HepG2 (cell line): ENCODE results near the gene ERBB4. TPM values are rescaled to one million over a fixed set of nuclear protein-coding genes. Genes with fewer than 3 reads are reported as not detected.

ENCODE experiments used
- ATAC-seq: fragments of 200-7000 bp; cut with Tn5 transposase; 3 replicates; pipeline ENCODE4 v1.9.1; 2020; ENCODE audit warnings: mild to moderate bottlenecking, moderate library complexity
- BruUV-seq: library from RNA; stranded (reverse); fragments of 400-500 nt; replicated peaks from 2 replicates; lab custom pipeline; 2021; lab: Mats Ljungman, UMichigan
- CTCF ChIA-PET: fragments of 300-600 bp; formaldehyde crosslinking; extraction: SDS; loops from one replicate; lab custom pipeline; 2021; ENCODE audit warnings: low total read pairs, inconsistent platforms, low intra/inter-chr PET ratio; lab: Yijun Ruan, JAX
- POLR2A ChIA-PET: fragments of 350-600 bp; sonication (Branson Sonifier 250); formaldehyde crosslinking; loops from one replicate; lab custom pipeline; 2020; ENCODE audit warnings: antibody characterized with exemption, inconsistent platforms; lab: Yijun Ruan, JAX
- DNase-seq: peaks from one replicate; pipeline ENCODE4 v3.0.0-alpha.2; 2015; ENCODE audit warnings: low spot score
- FAIRE-seq: peaks from 3 replicates; lab custom pipeline; 2011; peaks lifted over from hg19 to GRCh38; lab: Jason Lieb, UNC
- H2AFZ ChIP-seq: one replicate; pipeline ENCODE4 v1.6.1; 2011; ENCODE audit warnings: low read length, inconsistent platforms
- H3K27ac ChIP-seq: fragments of 300-600 bp; 3 replicates; pipeline ENCODE4 v1.8.0; 2011; ENCODE audit warnings: mixed run types, mild to moderate bottlenecking, mixed read lengths, low read length, inconsistent platforms; ENCODE audit not compliant: insufficient read depth; ENCODE audit errors: extremely low read length
- H3K27me3 ChIP-seq, 2 experiments: fragments of 200-600 bp in 1 of 2; 2 replicates in 1 of 2; 3 replicates in 1 of 2; pipeline versions ENCODE4 v1.6.0 to v1.8.0; 2011; ENCODE audit warnings: low read length in 2 of 2, mild to moderate bottlenecking in 2 of 2, moderate library complexity in 2 of 2, inconsistent platforms in 1 of 2; ENCODE audit not compliant: insufficient read depth in 2 of 2, control insufficient read depth in 1 of 2
- H3K36me3 ChIP-seq, 2 experiments: fragments of 200-600 bp in 1 of 2; replicated peaks in 1 of 2; 2 replicates in 1 of 2; 3 replicates in 1 of 2; pipeline versions ENCODE4 v1.5.1 to v1.8.0; 2011; ENCODE audit warnings: low read length in 2 of 2, inconsistent platforms in 1 of 2; ENCODE audit not compliant: insufficient read depth in 2 of 2, control insufficient read depth in 1 of 2
- H3K4me1 ChIP-seq: 2 replicates; pipeline ENCODE4 v1.5.1; 2012; ENCODE audit warnings: low read length, inconsistent platforms; ENCODE audit not compliant: insufficient read depth
- H3K4me2 ChIP-seq: 2 replicates; pipeline ENCODE4 v1.6.0; 2011; ENCODE audit warnings: low read depth, low read length, inconsistent platforms
- H3K4me3 ChIP-seq, 3 experiments: fragments of 200-600 bp in 1 of 3; sonication (generic), shearing (Covaris generic) in 1 of 3; replicated peaks in 1 of 3; 2 replicates each; pipeline ENCODE4 v1.5.1; 2011 to 2016; ENCODE audit warnings: low read length in 3 of 3, inconsistent platforms in 2 of 3, low read depth in 2 of 3, mild to moderate bottlenecking in 2 of 3, control low read depth in 1 of 3, mixed read lengths in 1 of 3; ENCODE audit not compliant: insufficient read depth in 1 of 3
- H3K79me2 ChIP-seq: one replicate; pipeline ENCODE4 v1.6.1; 2011; ENCODE audit warnings: low read length, inconsistent platforms; ENCODE audit not compliant: insufficient read depth
- H3K9ac ChIP-seq: 2 replicates; pipeline ENCODE4 v1.6.0; 2011; ENCODE audit warnings: mild to moderate bottlenecking, low read depth, low read length, inconsistent platforms; ENCODE audit not compliant: insufficient read depth
- H3K9me3 ChIP-seq: 2 replicates; pipeline ENCODE4 v1.5.1; 2012; ENCODE audit warnings: mild to moderate bottlenecking, low read length
- H4K20me1 ChIP-seq: 2 replicates; pipeline ENCODE4 v1.6.0; 2011; ENCODE audit warnings: inconsistent platforms, mild to moderate bottlenecking, low read length, moderate library complexity; ENCODE audit not compliant: insufficient read depth
- CCAR2 ChIP-seq: fragments of 200-400 bp; formaldehyde crosslinking; optimal IDR thresholded peaks from 2 replicates; pipeline ENCODE3; 2018; ENCODE audit warnings: low read depth, mild to moderate bottlenecking, low read length, moderate library complexity
- ESRRA ChIP-seq: sonication (generic); formaldehyde crosslinking; IDR thresholded peaks from 2 replicates; pipeline ENCODE4 v1.5.1; 2020; ENCODE audit warnings: mild to moderate bottlenecking, low read depth, missing genetic modification reagents
- FOXJ3 ChIP-seq: sonication (generic); formaldehyde crosslinking; IDR thresholded peaks from 2 replicates; pipeline ENCODE4 v1.4.0; 2020; ENCODE audit warnings: missing genetic modification reagents, mild to moderate bottlenecking, borderline replicate concordance
- FOXK1 ChIP-seq: sonication (generic); formaldehyde crosslinking; IDR thresholded peaks from 2 replicates; pipeline ENCODE4 v1.4.0; 2020; ENCODE audit warnings: low read depth, missing genetic modification reagents, borderline replicate concordance
- MTA1 ChIP-seq: sonication (generic); formaldehyde crosslinking; IDR thresholded peaks from 2 replicates; pipeline ENCODE4 v1.4.0; 2020; ENCODE audit warnings: missing genetic modification reagents, mild to moderate bottlenecking, borderline replicate concordance
- MXD4 ChIP-seq: IDR thresholded peaks from 2 replicates; pipeline ENCODE4 v1.6.1; 2016; ENCODE audit warnings: mild to moderate bottlenecking, missing biosample characterization, missing genetic modification reagents
- SIX4 ChIP-seq: sonication (generic); formaldehyde crosslinking; IDR thresholded peaks from 2 replicates; pipeline ENCODE4 v1.4.0; 2020; ENCODE audit warnings: missing genetic modification reagents
- TMF1 ChIP-seq: sonication (generic); formaldehyde crosslinking; IDR thresholded peaks from 2 replicates; pipeline ENCODE4 v1.8.1; 2022; ENCODE audit warnings: low read depth, missing genetic modification reagents
- ZKSCAN5 ChIP-seq: sonication (generic); formaldehyde crosslinking; IDR thresholded peaks from 2 replicates; pipeline ENCODE4 v1.5.1; 2020; ENCODE audit warnings: mild to moderate bottlenecking, missing genetic modification reagents
- ZNF331 ChIP-seq: sonication (generic); formaldehyde crosslinking; IDR thresholded peaks from 2 replicates; pipeline ENCODE4 v1.4.0; 2020; ENCODE audit warnings: missing genetic modification reagents
- ZNF33B ChIP-seq: sonication (generic); formaldehyde crosslinking; IDR thresholded peaks from 2 replicates; pipeline ENCODE4 v1.5.1; 2020; ENCODE audit warnings: mild to moderate bottlenecking, missing genetic modification reagents
- ZNF354B ChIP-seq: sonication (generic); formaldehyde crosslinking; IDR thresholded peaks from 2 replicates; pipeline ENCODE4 v1.8.0; 2022; ENCODE audit warnings: mild to moderate bottlenecking, missing genetic modification reagents
- ZNF44 ChIP-seq: sonication (generic); formaldehyde crosslinking; IDR thresholded peaks from 2 replicates; pipeline ENCODE4 v1.5.1; 2020; ENCODE audit warnings: mild to moderate bottlenecking, missing genetic modification reagents
- ZNF496 ChIP-seq: sonication (generic); formaldehyde crosslinking; IDR thresholded peaks from 2 replicates; pipeline ENCODE4 v1.8.1; 2023; ENCODE audit warnings: mild to moderate bottlenecking, moderate library complexity, missing genetic modification reagents; ENCODE audit not compliant: insufficient replicate concordance
- WGBS: methylation state at CpG from one replicate; pipeline ENCODE4 v1.1.6; 2017; ENCODE audit warnings: low lambda C conversion rate; 5-methylcytosine and 5-hydroxymethylcytosine counted together
- in situ Hi-C: cut with HindIII; loops from 2 replicates; pipeline ENCODE4 v1.10.0; 2017; ENCODE audit warnings: low pct_unique_long_range_greater_than_20kb; ENCODE audit not compliant: extremely low pct_ligation_motif_present
- intact Hi-C: fragments of 100-400 bp; cut with micrococcal nuclease; formaldehyde crosslinking; loops from one replicate; pipeline ENCODE4 v1.10.0; 2022; ENCODE audit not compliant: unreplicated experiment
- polyA plus RNA-seq, 8 experiments: library from polyadenylated mRNA; depleted of rRNA in 3 of 8; stranded (reverse) in 7 of 8; unstranded in 1 of 8; fragments of >200 nt; fragmentation: Illumina TruSeq in 4 of 8; extraction: Trizol in 4 of 8; gene quantifications; 2 replicates each; pipeline versions ENCODE4 v1.2.1 to v1.2.3, GENCODE V29; 2011 to 2016; ENCODE audit warnings: low read depth in 4 of 8, missing spikeins in 1 of 8, mixed read lengths in 1 of 8; ENCODE audit not compliant: insufficient read depth in 1 of 8
- total RNA-seq, 5 experiments: library from RNA; depleted of rRNA; stranded (reverse); fragments of >200 nt; fragmentation: Illumina TruSeq; extraction: Trizol; gene quantifications; 2 replicates each; pipeline ENCODE4 v1.2.3, GENCODE V29; 2016; ENCODE audit warnings: low read depth in 1 of 5

The ERBB4 gene
- total and polyA plus RNA-seq, 2 of the 13 experiments (the other 11 are each of a cell fraction or from before 2014, with no cell fraction given) = not detected

- TF ChIP-seq TMF1 (CRISPR knock-in tag) (no peak), MXD4 (no peak), ZNF44 (CRISPR knock-in tag) (no peak), ZNF354B (no peak), ESRRA (no peak), ZKSCAN5 (CRISPR knock-in tag) (no peak), CCAR2 (no peak), ZNF331 (CRISPR knock-in tag) (no peak)
- TF ChIP-seq, all 625 proteins: peak for 0
- no peaks in the 10 kb centered on the region for H3K9me3 ChIP-seq
- no TSS peak for BruUV-seq
- no peaks in the 10 kb centered on the region for H3K4me1 ChIP-seq
- WGBS = 21% methylated on average over 4 of the region's 4 CpGs
- no peaks in the 10 kb centered on the region for H3K27me3 ChIP-seq
- no peaks in the 10 kb centered on the region for H4K20me1 ChIP-seq
- no peak overlapping the region for H3K27ac ChIP-seq
- no peak for DNase-seq
- in situ Hi-C loops (no loop called here), intact Hi-C loops (no loop called here)
- no peak for FAIRE-seq
- ChIA-PET POLR2A (no interaction called here), CTCF (no interaction called here)
- H3K36me3 ChIP-seq = no peaks in the 10 kb centered on the region
- H3K79me2 ChIP-seq = no peaks in the 10 kb centered on the region
- H3K4me3 ChIP-seq = no peak overlapping the region
- no peak for ATAC-seq
- H2AFZ ChIP-seq = no peak overlapping the region
- no peak overlapping the region for H3K4me2 ChIP-seq
- no peak overlapping the region for H3K9ac ChIP-seq
Measured at GRCh38 chr2:212078103-212078502, 460.5 kb downstream of the ERBB4 start.

- TF ChIP-seq SIX4 (CRISPR knock-in tag) (no peak), MTA1 (no peak), ZNF33B (no peak), FOXJ3 (CRISPR knock-in tag) (no peak), FOXK1 (CRISPR knock-in tag) (no peak), ZNF496 (CRISPR knock-in tag) (no peak)
- Histone ChIP-seq H3K4me2 (no peak overlapping the region), H3K27ac (no peak overlapping the region), H3K4me3 (no peak overlapping the region), H3K9me3 (no peaks in the 10 kb centered on the region), H2AFZ (no peak overlapping the region), H4K20me1 (no peaks in the 10 kb centered on the region), H3K9ac (no peak overlapping the region), H3K27me3 (no peaks in the 10 kb centered on the region), H3K4me1 (no peaks in the 10 kb centered on the region), H3K79me2 (no peaks in the 10 kb centered on the region), H3K36me3 (no peaks in the 10 kb centered on the region)
- in situ Hi-C loops (no loop called here), intact Hi-C loops (no loop called here)
- ChIA-PET CTCF (no interaction called here), POLR2A (no interaction called here)
- FAIRE-seq (no peak), ATAC-seq (no peak), DNase-seq (no peak)
- 7% methylated on average over 4 of the region's 4 CpGs for WGBS
- no TSS peak for BruUV-seq
Measured at GRCh38 chr2:212076456-212076855, 462.1 kb downstream of the ERBB4 start.
